H1 (cell line): ENCODE results near the gene DNAAF5. TPM values are rescaled to one million over a fixed set of nuclear protein-coding genes. Genes with fewer than 3 reads are reported as not detected.

Source experiments
- CTCF ChIA-PET: fragments of 300-600 bp; sonication (Branson Sonifier 250); formaldehyde crosslinking; loops from one replicate; lab custom pipeline; 2021; ENCODE audit not compliant: partially characterized antibody; lab: Charles Lee
- POLR2A ChIA-PET: fragments of 300-600 bp; sonication (Branson Sonifier 250); formaldehyde crosslinking; loops from one replicate; lab custom pipeline; 2021; ENCODE audit warnings: inconsistent platforms; ENCODE audit not compliant: partially characterized antibody; lab: Charles Lee
- DNase-seq, 2 experiments: peaks; one replicate each; pipeline versions ENCODE4 v3.0.0 to v3.0.0-alpha.2; 2010 to 2022; ENCODE audit warnings: low spot score in 2 of 2, low read depth in 1 of 2, mixed read lengths in 1 of 2
- FAIRE-seq: peaks from 2 replicates; lab custom pipeline; 2011; peaks lifted over from hg19 to GRCh38; lab: Jason Lieb, UNC
- H2AFZ ChIP-seq: 2 replicates; pipeline ENCODE4 v1.8.1; 2012; ENCODE audit warnings: low read length, inconsistent platforms
- H2AK5ac ChIP-seq: 2 replicates; pipeline ENCODE4 v1.6.1; 2013; ENCODE audit warnings: low read depth, low read length
- H2BK120ac ChIP-seq: replicated peaks from 2 replicates; pipeline ENCODE3; 2013; ENCODE audit warnings: low read depth, low read length, inconsistent platforms
- H2BK12ac ChIP-seq: 2 replicates; pipeline ENCODE4 v1.6.1; 2013; ENCODE audit warnings: low read depth, low read length
- H2BK15ac ChIP-seq: 2 replicates; pipeline ENCODE4 v1.6.1; 2013; ENCODE audit warnings: low read length
- H2BK20ac ChIP-seq: 2 replicates; pipeline ENCODE4 v1.6.1; 2013; ENCODE audit warnings: low read length
- H2BK5ac ChIP-seq: 2 replicates; pipeline ENCODE4 v1.6.1; 2013; ENCODE audit warnings: low read depth, low read length
- H3K14ac ChIP-seq: 2 replicates; pipeline ENCODE4 v1.6.1; 2013; ENCODE audit warnings: inconsistent platforms; ENCODE audit not compliant: insufficient read length
- H3K18ac ChIP-seq: 2 replicates; pipeline ENCODE4 v1.6.1; 2013; ENCODE audit warnings: low read length; ENCODE audit errors: extremely low read depth
- H3K23ac ChIP-seq: 2 replicates; pipeline ENCODE4 v1.6.1; 2013; ENCODE audit warnings: inconsistent platforms; ENCODE audit not compliant: insufficient read length
- H3K23me2 ChIP-seq: 2 replicates; pipeline ENCODE4 v1.6.1; 2013; ENCODE audit warnings: low read depth, low read length
- H3K27ac ChIP-seq: 2 replicates; pipeline ENCODE4 v1.6.1; 2011; ENCODE audit warnings: low read depth, low read length, inconsistent platforms
- H3K27me3 ChIP-seq, 4 experiments: replicated peaks in 1 of 4; 1 replicate in 1 of 4; 2 replicates in 3 of 4; pipeline versions ENCODE4 v1.6.1 to v1.8.1; 2011 to 2013; ENCODE audit warnings: low read length in 3 of 4, mild to moderate bottlenecking in 3 of 4, inconsistent platforms in 2 of 4, mixed read lengths in 2 of 4, moderate library complexity in 1 of 4; ENCODE audit not compliant: control insufficient read depth in 3 of 4, insufficient read depth in 3 of 4; ENCODE audit errors: extremely low read depth in 1 of 4
- H3K36me3 ChIP-seq, 4 experiments: 2 replicates each; pipeline versions ENCODE4 v1.6.1 to v1.8.1; 2011 to 2013; ENCODE audit warnings: mild to moderate bottlenecking in 4 of 4, low read length in 3 of 4, moderate library complexity in 2 of 4, control low read depth in 1 of 4, inconsistent platforms in 1 of 4; ENCODE audit not compliant: insufficient read depth in 4 of 4, control insufficient read depth in 2 of 4
- H3K4ac ChIP-seq: replicated peaks from 2 replicates; pipeline ENCODE3; 2013; ENCODE audit warnings: low read length, low read depth, mixed read lengths, inconsistent platforms; ENCODE audit not compliant: insufficient read length
- H3K4me1 ChIP-seq, 4 experiments: replicated peaks in 1 of 4; 1 replicate in 1 of 4; 2 replicates in 3 of 4; pipeline versions ENCODE4 v1.6.1 to v1.8.1; 2011 to 2013; ENCODE audit warnings: low read length in 3 of 4, inconsistent platforms in 2 of 4, mixed read lengths in 1 of 4; ENCODE audit not compliant: insufficient read depth in 4 of 4, control insufficient read depth in 3 of 4
- H3K4me2 ChIP-seq, 2 experiments: 2 replicates each; pipeline versions ENCODE4 v1.6.1 to v1.8.1; 2011 to 2013; ENCODE audit warnings: low read depth in 2 of 2, low read length in 2 of 2, control low read depth in 1 of 2, inconsistent platforms in 1 of 2, mild to moderate bottlenecking in 1 of 2; ENCODE audit not compliant: insufficient read depth in 1 of 2
- H3K4me3 ChIP-seq, 4 experiments: fragments of 200-600, 300-600 bp in 1 of 4; sonication (generic), shearing (Covaris generic), sonication (Bioruptor Twin) in 1 of 4; 2 replicates each; pipeline versions ENCODE4 v1.5.1 to v1.8.1; 2011 to 2016; ENCODE audit warnings: low read length in 4 of 4, low read depth in 3 of 4, control low read depth in 2 of 4, inconsistent platforms in 2 of 4, mild to moderate bottlenecking in 2 of 4, mixed read lengths in 1 of 4, moderate library complexity in 1 of 4; ENCODE audit not compliant: insufficient read depth in 2 of 4; ENCODE audit errors: extremely low read depth in 1 of 4
- H3K56ac ChIP-seq: replicated peaks from 2 replicates; pipeline ENCODE3; 2013; ENCODE audit warnings: low read depth, mild to moderate bottlenecking, mixed read lengths, low read length, inconsistent platforms; ENCODE audit not compliant: insufficient read length
- H3K79me1 ChIP-seq: 2 replicates; pipeline ENCODE4 v1.6.1; 2013; ENCODE audit warnings: low read depth, low read length, control low read depth
- H3K79me2 ChIP-seq, 2 experiments: 2 replicates each; pipeline versions ENCODE4 v1.6.1 to v1.8.1; 2012 to 2013; ENCODE audit warnings: low read length in 2 of 2, mild to moderate bottlenecking in 2 of 2, inconsistent platforms in 1 of 2; ENCODE audit not compliant: insufficient read depth in 2 of 2, control insufficient read depth in 1 of 2
- H3K9ac ChIP-seq, 4 experiments: replicated peaks in 1 of 4; 1 replicate in 1 of 4; 2 replicates in 3 of 4; pipeline versions ENCODE4 v1.6.1 to v1.8.1; 2011 to 2013; ENCODE audit warnings: low read depth in 3 of 4, low read length in 3 of 4, control low read depth in 2 of 4, mild to moderate bottlenecking in 2 of 4, moderate library complexity in 2 of 4, inconsistent platforms in 1 of 4; ENCODE audit errors: extremely low read depth in 1 of 4
- H3K9me3 ChIP-seq, 2 experiments: 2 replicates each; pipeline versions ENCODE4 v1.6.1 to v1.8.1; 2012 to 2013; ENCODE audit warnings: mild to moderate bottlenecking in 2 of 2, moderate library complexity in 2 of 2, control low read depth in 1 of 2, inconsistent platforms in 1 of 2, low read depth in 1 of 2, low read length in 1 of 2, mixed read lengths in 1 of 2; ENCODE audit not compliant: insufficient read depth in 2 of 2
- H4K20me1 ChIP-seq, 2 experiments: replicated peaks in 1 of 2; 2 replicates each; pipeline versions ENCODE3 to v1.8.1; 2011 to 2013; ENCODE audit warnings: inconsistent platforms in 2 of 2, low read length in 2 of 2, mild to moderate bottlenecking in 1 of 2; ENCODE audit not compliant: insufficient read depth in 2 of 2, control insufficient read depth in 1 of 2
- H4K5ac ChIP-seq: 2 replicates; pipeline ENCODE4 v1.6.1; 2013; ENCODE audit warnings: low read length, low read depth, mixed read lengths, inconsistent platforms; ENCODE audit not compliant: insufficient read length
- H4K8ac ChIP-seq: 2 replicates; pipeline ENCODE4 v1.8.0; 2013; ENCODE audit warnings: mild to moderate bottlenecking, moderate library complexity, low read length, inconsistent platforms; ENCODE audit not compliant: insufficient read depth; ENCODE audit errors: extremely low read depth
- H4K91ac ChIP-seq: replicated peaks from 2 replicates; pipeline ENCODE3; 2013; ENCODE audit warnings: low read length, mixed read lengths, inconsistent platforms; ENCODE audit not compliant: insufficient read length
- ASH2L ChIP-seq: fragments of 200-600, 300-600 bp; sonication (generic); IDR thresholded peaks from one replicate; pipeline ENCODE4 v1.7.1; 2017; ENCODE audit warnings: low read length
- CHD2 ChIP-seq: IDR thresholded peaks from 2 replicates; pipeline ENCODE4 v1.6.1; 2012; ENCODE audit warnings: low read length, improper control_type of control experiment
- HDAC6 ChIP-seq: IDR thresholded peaks from one replicate; pipeline ENCODE4 v1.7.1; 2012; ENCODE audit warnings: low read depth, mild to moderate bottlenecking, inconsistent platforms, low read length, moderate library complexity
- KDM5A ChIP-seq: fragments of 200-600 bp; IDR thresholded peaks from 2 replicates; pipeline ENCODE4 v1.7.1; 2012; ENCODE audit warnings: mild to moderate bottlenecking, low read length, inconsistent platforms, mixed read lengths
- POLR2A ChIP-seq, 2 experiments: IDR thresholded peaks; 1 replicate in 1 of 2; 2 replicates in 1 of 2; pipeline ENCODE4 v1.6.1; 2011; ENCODE audit warnings: low read depth in 2 of 2, low read length in 2 of 2, mild to moderate bottlenecking in 2 of 2; ENCODE audit errors: control extremely low read depth in 1 of 2
- POLR2AphosphoS5 ChIP-seq: IDR thresholded peaks from 2 replicates; pipeline ENCODE4 v1.6.1; 2011; ENCODE audit warnings: low read depth, low read length
- POU5F1 ChIP-seq: IDR thresholded peaks from 2 replicates; pipeline ENCODE4 v1.6.1; 2011; ENCODE audit warnings: low read depth, mild to moderate bottlenecking, low read length, moderate library complexity
- RBBP5 ChIP-seq: IDR thresholded peaks from 2 replicates; pipeline ENCODE4 v1.7.1; 2012; ENCODE audit warnings: low read depth, mild to moderate bottlenecking, inconsistent platforms, low read length, moderate library complexity, borderline replicate concordance
- RXRA ChIP-seq: IDR thresholded peaks from 2 replicates; pipeline ENCODE4 v1.6.1; 2011; ENCODE audit warnings: low read depth, mild to moderate bottlenecking, low read length, moderate library complexity; ENCODE audit not compliant: insufficient read depth
- SIN3A ChIP-seq, 2 experiments: IDR thresholded peaks in 1 of 2; conservative IDR thresholded peaks in 1 of 2; 2 replicates each; pipeline ENCODE4 v1.6.1; 2011 to 2012; ENCODE audit warnings: low read length in 2 of 2, improper control_type of control experiment in 1 of 2, low read depth in 1 of 2, mild to moderate bottlenecking in 1 of 2
- SP2 ChIP-seq: IDR thresholded peaks from 2 replicates; pipeline ENCODE4 v1.6.1; 2012; ENCODE audit warnings: mild to moderate bottlenecking, low read length, inconsistent platforms
- TCF12 ChIP-seq: IDR thresholded peaks from 2 replicates; pipeline ENCODE4 v1.6.1; 2011; ENCODE audit warnings: low read depth, mild to moderate bottlenecking, low read length
- ZNF274 ChIP-seq: IDR thresholded peaks from 2 replicates; pipeline ENCODE4 v1.7.0; 2012; ENCODE audit warnings: low read length, borderline replicate concordance; ENCODE audit errors: extremely low read depth
- WGBS, 2 experiments: shearing (Covaris generic) in 1 of 2; methylation state at CpG; one replicate each; pipeline versions ENCODE4 v1.1.6 to v1.1.7; 2013 to 2015; ENCODE audit warnings: low lambda C conversion rate in 2 of 2, mixed read lengths in 2 of 2, inconsistent platforms in 1 of 2, low coverage in 1 of 2, missing lambda C conversion rate in 1 of 2; ENCODE audit not compliant: insufficient replicate concordance in 2 of 2, insufficient coverage in 1 of 2, insufficient read length in 1 of 2; ENCODE audit errors: extremely low coverage in 1 of 2, missing lambda C conversion rate in 1 of 2; 5-methylcytosine and 5-hydroxymethylcytosine counted together
- polyA plus RNA-seq, 7 experiments: library from polyadenylated mRNA; depleted of rRNA in 3 of 7; stranded (reverse) in 5 of 7; unstranded in 2 of 7; fragments of >200 nt in 5 of 7; fragments of 200-250 nt in 2 of 7; gene quantifications; 1 replicate in 5 of 7; 2 replicates in 1 of 7; 4 replicates in 1 of 7; pipeline versions ENCODE4 v1.2.1 to v1.2.3, GENCODE V29; 2011 to 2013; ENCODE audit warnings: missing spikeins in 2 of 7, mixed read lengths in 2 of 7
- total RNA-seq: library from RNA; stranded (reverse); fragmentation: NEBNext Ultra II Directional; extraction: Animal tissue kit (Norgen Biotek cat#: 25700); gene quantifications from 2 replicates; pipeline ENCODE4 v1.2.1, GENCODE V29; 2021
- TF ChIP-seq, protein P1 (sequence below): IDR thresholded peaks from 2 replicates; pipeline ENCODE4 v1.6.1; 2012; ENCODE audit warnings: low read length, inconsistent platforms

The DNAAF5 gene
- total and polyA plus RNA-seq, 2 of the 8 experiments (the other 6 are each of a cell fraction or from before 2014, with no cell fraction given) = 55.1 to 95.9 TPM

- Histone ChIP-seq H3K36me3 (peaks cover 2 to 23% (median 11%) of the 10 kb centered on the region in 4 experiments; a peak in 6 of 8 replicates), H3K23ac (no peak overlapping the region), H3K79me2 (no peaks in the 10 kb centered on the region), H2BK12ac (no peak overlapping the region), H3K23me2 (no peaks in the 10 kb centered on the region), H3K9ac (no peak overlapping the region), H3K4me3 (no peak overlapping the region), H3K9me3 (no peaks in the 10 kb centered on the region), H3K14ac (no peak overlapping the region), H3K4me2 (no peak overlapping the region), H3K27me3 (no peaks in the 10 kb centered on the region), H3K18ac (no peak overlapping the region), H3K4ac (no peak overlapping the region), H2BK5ac (no peak overlapping the region), H4K5ac (no peak overlapping the region), H3K79me1 (no peaks in the 10 kb centered on the region), H3K4me1 (peaks cover 0 to 5% (median under 1%) of the 10 kb centered on the region in 4 experiments; a peak in 2 of 7 replicates), H2AK5ac (no peak overlapping the region), H3K27ac (no peak overlapping the region), H2AFZ (no peak overlapping the region), H2BK120ac (no peak overlapping the region), H4K91ac (no peak overlapping the region), H2BK20ac (no peak overlapping the region), H2BK15ac (no peak overlapping the region), H4K8ac (no peak overlapping the region), H4K20me1 (peaks cover 5 to 8% of the 10 kb centered on the region in 2 experiments), H3K56ac (no peak overlapping the region)
- no peak for FAIRE-seq
- ChIA-PET CTCF (interaction anchor here (1.0 to 6.3 kb wide), 11 partner anchors 11 to 455 kb away, joined by 3 to 35 read pairs (median 4); no protein-coding TSS in a partner anchor), POLR2A (interaction anchor here (1.5 kb wide), 1 partner anchor 104 kb away, joined by 3 read pairs; the partner anchor contains the start of gene GET4)
- 87% methylated on average over 13 of the region's 13 CpGs; no CpG with 5 or more reads in 1 of the 2 experiments for WGBS, 2 experiments
- DNase-seq = no peak
- TF ChIP-seq RXRA = no peak
- TF ChIP-seq ASH2L = no peak
- TF ChIP-seq ZNF274 = no peak
- TF ChIP-seq POU5F1 = no peak
- TF ChIP-seq POLR2A (IDR thresholded peaks at IDR 0.05; ENCODE audit: control extremely low read depth in 1 of 2, low read depth in 2 of 2, low read length in 2 of 2) = no peak
- no peak for TF ChIP-seq CHD2
- no peak for TF ChIP-seq SP2
- no peak for TF ChIP-seq TCF12
- TF ChIP-seq KDM5A = no peak
- TF ChIP-seq SIN3A (conservative IDR thresholded peaks at IDR 0.05 in 1 of 2, IDR thresholded peaks at IDR 0.05 in 1 of 2; ENCODE audit: low read depth in 1 of 2, low read length in 2 of 2) = no peak
- TF ChIP-seq HDAC6 = no peak
- TF ChIP-seq, protein P1, sequence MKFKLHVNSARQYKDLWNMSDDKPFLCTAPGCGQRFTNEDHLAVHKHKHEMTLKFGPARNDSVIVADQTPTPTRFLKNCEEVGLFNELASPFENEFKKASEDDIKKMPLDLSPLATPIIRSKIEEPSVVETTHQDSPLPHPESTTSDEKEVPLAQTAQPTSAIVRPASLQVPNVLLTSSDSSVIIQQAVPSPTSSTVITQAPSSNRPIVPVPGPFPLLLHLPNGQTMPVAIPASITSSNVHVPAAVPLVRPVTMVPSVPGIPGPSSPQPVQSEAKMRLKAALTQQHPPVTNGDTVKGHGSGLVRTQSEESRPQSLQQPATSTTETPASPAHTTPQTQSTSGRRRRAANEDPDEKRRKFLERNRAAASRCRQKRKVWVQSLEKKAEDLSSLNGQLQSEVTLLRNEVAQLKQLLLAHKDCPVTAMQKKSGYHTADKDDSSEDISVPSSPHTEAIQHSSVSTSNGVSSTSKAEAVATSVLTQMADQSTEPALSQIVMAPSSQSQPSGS = no peak
- TF ChIP-seq POLR2AphosphoS5 = no peak
- TF ChIP-seq RBBP5 = no peak
Measured at GRCh38 chr7:772392-772791, 45.9 kb downstream of the DNAAF5 start.
